GM12801 (cell line): ENCODE results near the gene RALB.

Experiments
- CTCF ChIP-seq: IDR thresholded peaks from one replicate; pipeline ENCODE4 v1.5.1; 2011; ENCODE audit warnings: control low read depth; ENCODE audit not compliant: insufficient read length; ENCODE audit errors: extremely low read depth

Gene RALB

GRCh38 chr2:120208381-120209353 is 44.0 kb upstream of the RALB start:
- no peak for TF ChIP-seq CTCF

DNA sequence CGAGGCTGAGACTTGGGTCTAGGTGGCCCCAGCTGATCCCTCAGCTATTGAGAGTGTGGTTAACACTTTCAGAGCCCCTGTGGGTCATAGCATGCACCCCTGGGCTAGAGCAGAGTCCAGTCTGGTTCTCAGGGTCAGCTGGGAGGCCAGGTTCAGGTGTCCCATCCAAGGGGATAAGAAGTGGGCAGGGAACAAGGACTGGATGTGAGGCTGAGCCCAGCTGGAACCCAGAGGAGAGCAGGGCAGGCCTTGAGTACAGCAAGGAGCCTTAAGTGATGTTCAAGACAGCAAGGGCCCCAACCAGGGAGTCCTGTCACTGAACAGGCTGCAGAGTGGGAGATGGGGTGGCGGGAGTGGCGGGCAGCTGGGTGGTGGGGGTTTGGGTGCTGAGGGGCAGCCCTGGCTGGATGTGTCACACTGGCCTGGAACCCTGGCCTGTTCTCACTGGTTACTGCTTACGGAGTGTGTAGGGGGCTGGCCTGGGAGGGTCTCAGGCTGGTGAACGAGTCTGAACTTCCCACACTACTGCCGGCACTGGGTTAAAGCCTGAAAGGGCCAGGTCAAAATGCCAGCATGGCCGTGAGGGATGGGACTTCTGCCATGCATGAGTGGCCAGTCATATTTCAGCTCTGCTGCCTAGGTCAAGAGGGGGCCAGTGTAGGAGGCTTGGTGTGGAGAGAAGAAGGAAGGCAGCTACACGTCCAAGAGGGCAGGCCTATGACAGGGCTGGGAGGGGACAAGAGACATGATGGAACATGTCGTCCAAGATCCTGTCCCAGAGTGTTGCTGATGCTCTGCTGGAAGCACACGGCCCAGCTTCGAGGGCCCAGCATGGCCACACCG is 43.0 kb upstream of the RALB start:
- no peak for TF ChIP-seq CTCF

DNA sequence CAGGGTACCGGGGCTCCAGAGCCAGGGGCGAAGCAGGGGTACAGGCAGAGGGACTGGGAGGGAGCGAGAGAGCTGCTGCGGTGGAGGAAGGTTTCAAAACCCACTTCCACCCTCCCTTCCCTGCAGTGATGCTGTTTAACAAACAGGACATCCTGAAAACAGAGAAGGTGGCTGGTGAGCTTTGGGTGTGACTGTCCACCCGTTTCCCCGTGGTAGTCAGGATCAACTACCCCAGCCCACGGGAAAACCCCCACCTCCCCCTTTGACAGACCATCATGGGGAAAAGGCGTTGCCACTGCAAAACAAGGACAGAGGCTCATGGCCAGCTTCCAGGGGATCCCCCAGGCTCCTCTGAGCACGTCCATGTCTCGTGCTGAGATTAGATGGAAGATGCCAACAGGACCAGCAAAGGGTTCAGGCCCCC is 42.4 kb upstream of the RALB start:
- no peak for TF ChIP-seq CTCF

DNA sequence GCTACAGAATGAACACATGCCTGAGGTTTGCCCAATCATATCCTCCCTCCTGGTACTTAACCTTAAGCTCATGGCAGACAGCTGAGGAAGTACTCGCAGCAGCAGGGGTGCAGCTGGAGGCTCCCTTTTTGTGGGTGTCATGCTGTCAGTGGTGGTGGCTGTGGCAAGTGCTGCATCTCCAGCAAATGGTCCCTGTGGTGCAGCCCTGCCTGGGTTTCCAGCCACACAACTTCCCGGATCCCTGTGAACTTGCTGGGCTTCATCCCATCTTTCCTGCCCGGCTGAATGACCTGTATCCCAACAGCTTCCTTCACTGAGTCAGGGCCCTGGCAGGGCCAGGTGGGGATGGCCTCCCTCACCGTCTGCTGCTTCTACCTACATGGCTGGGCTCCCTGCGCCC is 34.5 kb upstream of the RALB start:
- TF ChIP-seq CTCF: no peak

- no peak for TF ChIP-seq CTCF
Observed at GRCh38 chr2:120219291-120219690, 33.4 kb upstream of the RALB start.

GRCh38 chr2:120219766-120220165 is 32.9 kb upstream of the RALB start:
- TF ChIP-seq CTCF: no peak

DNA sequence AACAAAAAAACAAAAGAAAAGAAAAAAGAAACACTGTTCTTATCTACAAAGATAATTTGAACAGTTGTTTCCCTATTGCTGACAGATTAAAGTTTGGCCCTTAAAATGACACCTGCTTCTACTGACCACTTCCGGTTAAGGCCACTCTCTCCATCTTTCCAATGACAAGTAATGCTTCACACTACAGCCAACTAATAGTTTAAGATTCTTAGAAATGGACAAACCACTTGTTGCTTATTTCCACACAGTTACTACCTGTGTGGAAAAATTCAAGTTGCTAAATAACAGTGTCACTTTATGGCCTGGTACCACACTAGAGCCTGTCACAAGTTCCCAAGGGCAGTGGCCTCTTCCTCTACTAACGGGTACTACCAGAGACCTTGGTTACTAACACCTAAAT is 31.9 kb upstream of the RALB start:
- no peak for TF ChIP-seq CTCF
